Muscle of arm (tissue), 12 donors: Measurements from ENCODE around the gene LCN6. TPM values are rescaled to one million over a fixed set of nuclear protein-coding genes. Genes with fewer than 3 reads are reported as not detected.
A peak's percentile ranks its signal among the peaks of the same experiment; 100 is the strongest.

Experiments
- DNase-seq: peaks from one replicate; pipeline ENCODE4 v3.0.0-alpha.2; 2013
- polyA plus RNA-seq, 12 donors: library from polyadenylated mRNA; unstranded; fragments of 120-200 nt; gene quantifications; one replicate each; pipeline ENCODE4 v1.2.1, GENCODE V29; 2013; ENCODE audit not compliant: insufficient read length in 12 of 12

LCN6 gene
- polyA plus RNA-seq, 12 donors = 0.21 to 0.40 TPM; not detected in 10

DNA sequence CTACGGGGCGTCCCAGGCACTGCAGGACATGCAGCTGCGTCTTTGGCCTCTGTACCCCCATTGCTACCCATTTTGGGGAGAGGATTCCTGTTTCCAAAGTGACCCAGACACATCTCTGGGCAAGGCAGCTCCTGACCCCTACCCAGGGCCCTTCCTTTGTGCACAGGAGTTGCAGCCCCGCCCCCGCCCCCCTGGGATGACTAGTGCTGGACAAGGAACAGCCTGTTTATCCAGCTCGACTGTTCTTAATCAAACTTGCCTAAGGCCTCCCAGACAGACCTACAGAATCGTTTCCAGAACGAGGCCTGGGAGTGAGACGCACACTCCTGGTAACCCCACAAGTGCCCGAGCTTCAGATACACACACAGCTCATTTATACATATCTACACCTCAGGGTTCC is 22.7 kb downstream of the LCN6 start:
- DNase-seq = no peak

DNA sequence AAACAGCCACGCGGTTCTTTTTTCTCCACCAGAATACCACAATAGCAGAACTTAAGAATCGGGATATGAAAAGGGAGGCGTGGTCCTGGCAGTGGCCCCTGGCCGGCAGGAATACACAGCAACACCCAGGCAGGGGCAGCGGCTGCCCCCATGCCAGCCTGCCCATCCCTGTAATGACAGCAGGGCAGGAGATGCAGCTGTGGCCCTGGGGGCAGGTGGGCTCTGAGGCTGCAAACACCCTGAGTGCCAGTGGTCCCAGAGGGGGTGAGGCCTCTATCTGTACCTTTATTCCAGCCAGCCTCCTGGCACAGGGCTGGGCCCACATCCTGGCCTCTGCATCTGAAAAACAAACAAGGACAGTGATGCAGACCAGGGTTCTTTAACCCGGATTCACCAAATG is 23.6 kb downstream of the LCN6 start:
- no peak for DNase-seq

DNA sequence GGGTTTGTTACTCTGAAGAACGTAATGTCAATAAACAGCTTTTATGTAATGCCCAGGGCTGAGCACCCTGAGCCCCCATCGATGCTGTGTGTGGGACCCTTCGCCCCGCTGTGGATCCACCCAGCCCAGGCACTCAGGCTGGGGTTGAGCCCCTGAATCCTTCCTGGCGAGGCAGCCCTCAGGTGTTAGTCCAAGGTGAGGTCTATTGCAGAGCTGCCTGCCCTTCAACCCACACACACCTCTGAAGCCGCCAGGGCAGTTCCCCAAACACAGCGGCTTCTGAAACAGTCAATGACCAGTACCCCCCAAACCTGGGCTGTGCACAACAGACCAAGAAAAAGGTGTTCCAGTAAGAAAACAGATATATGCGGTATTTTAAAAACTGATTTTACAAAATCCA is 24.3 kb downstream of the LCN6 start:
- DNase-seq = no peak

DNA sequence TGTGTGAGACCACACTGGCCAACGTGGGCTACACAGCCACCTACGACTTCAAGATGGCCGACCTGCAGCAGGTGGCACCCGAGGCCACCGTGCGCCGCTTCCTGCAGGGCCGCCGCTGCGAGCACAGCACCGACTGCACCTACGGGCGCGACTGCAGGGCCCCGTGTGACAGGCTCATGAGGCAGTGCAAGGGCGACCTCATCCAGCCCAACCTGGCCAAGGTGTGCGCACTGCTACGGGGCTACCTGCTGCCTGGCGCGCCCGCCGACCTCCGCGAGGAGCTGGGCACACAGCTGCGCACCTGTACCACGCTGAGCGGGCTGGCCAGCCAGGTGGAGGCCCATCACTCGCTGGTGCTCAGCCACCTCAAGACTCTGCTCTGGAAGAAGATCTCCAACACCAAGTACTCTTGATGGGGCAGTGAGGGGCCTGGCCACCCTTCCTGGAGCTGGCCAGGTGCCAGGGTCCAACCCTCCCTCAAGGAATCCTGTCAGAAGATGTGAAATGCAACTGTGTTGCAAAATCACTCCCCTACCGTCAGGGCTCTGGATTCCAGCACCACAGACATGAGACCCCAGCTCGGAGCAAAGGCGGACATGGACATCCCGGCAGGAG is 24.9 kb downstream of the LCN6 start:
- no peak for DNase-seq

DNA sequence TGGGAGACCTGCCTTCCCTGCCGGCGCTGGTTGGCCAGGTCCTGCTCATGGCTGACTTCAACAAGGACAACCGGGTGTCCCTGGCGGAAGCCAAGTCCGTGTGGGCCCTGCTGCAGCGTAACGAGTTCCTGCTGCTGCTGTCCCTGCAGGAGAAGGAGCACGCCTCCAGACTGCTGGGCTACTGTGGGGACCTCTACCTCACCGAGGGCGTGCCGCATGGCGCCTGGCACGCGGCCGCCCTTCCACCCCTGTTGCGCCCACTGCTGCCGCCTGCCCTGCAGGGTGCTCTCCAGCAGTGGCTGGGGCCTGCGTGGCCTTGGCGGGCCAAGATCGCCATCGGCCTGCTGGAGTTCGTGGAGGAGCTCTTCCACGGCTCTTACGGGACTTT is 25.4 kb downstream of the LCN6 start:
- DNase-seq = no peak

DNA sequence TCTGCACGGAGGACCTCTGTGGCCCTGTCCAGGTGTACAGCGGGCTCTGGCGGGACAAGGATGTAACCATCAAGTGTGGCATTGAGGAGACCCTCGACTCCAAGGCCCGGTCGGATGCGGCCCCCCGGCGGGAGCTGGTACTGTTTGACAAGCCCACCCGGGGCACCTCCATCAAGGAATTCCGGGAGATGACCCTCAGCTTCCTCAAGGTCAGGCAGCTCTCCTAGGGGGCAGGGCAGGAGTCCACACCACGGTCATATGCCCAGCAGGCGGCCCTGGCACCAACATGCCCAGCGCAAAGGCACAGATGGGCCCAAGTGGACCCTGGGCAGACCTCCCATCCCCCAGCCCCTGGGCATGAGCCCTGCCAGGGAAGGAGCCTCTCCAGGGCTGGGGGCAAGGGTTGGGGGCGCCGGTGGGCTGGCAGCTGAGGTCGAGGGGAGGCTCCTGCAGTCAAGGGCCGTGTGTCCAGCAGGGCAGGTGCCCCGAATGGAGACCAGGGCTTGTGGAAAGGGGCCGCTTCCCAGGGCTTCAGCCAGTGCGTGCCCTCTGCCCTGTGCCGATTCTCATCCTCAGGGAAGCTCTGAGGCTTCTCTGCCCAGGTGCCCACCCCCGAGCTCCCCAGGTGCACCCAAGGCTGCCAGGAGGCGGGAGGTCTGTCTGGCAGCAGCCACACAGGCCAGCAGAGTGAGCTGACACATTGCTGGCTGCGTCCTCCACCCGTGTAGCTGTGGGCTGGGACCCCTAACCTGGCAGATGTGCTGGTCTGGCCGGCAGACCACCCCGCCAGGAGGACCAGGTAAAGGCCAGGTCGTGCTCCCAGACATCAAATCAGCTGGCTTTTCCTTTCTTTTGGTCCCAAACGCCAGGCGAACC is 26.0 kb downstream of the LCN6 start:
- DNase-seq = no peak

DNA sequence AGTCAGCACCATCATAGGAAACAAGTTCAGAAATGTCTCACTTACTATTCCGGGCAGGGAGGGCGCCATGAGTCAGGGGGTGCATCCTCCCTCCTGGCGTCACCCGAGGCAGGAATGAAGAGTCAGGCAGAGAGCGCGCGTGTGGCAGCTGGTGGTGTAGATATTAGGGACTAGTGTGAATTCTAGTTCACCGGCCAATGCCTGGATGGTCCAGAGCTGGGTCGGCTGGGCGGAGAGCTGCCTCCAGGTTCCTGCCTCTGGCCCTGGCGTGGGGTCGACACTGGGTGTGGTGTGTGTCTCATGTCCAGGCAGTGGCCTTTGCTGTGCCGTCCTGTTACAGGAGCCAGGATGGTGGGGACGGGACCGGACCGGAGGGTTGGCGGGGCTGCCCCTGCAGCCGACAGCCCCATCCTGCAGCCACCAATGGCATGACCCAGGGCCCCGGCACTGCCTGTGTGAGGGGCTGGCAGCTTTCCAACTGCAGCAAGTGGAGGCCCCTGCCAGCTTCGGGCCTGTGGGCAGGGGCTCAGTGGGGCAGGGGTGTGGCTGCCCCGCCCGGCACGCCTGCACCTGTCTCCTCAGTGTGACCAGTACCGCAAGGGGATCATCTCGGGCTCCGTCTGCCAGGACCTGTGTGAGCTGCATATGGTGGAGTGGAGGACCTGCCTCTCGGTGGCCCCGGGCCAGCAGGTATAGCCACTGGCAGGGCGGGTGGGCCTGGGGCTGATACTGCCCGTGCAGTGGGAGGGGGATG is 26.8 kb downstream of the LCN6 start:
- no peak for DNase-seq

DNA sequence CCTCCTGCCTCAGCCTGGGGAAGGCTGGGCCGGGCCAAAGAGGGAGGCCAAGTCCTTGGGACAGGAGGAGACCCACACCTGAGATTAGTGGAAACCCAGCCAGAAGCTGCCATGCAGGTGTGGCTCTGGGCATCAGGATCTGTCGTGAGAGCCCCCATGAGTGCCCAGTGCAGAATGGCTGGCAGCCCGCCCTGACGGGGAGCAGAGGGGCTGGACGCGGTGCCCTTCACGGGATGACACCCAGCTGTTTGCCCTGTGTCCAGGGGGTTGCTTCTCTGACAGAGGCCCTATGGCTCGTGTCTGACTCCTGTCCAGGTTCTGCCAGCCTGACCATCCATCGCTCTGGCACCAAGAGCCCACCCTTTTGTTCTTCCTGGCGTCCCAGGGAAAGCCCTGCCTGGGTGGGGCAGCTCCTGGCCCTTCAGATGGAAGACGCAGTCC is 27.4 kb downstream of the LCN6 start:
- DNase-seq = no peak

DNA sequence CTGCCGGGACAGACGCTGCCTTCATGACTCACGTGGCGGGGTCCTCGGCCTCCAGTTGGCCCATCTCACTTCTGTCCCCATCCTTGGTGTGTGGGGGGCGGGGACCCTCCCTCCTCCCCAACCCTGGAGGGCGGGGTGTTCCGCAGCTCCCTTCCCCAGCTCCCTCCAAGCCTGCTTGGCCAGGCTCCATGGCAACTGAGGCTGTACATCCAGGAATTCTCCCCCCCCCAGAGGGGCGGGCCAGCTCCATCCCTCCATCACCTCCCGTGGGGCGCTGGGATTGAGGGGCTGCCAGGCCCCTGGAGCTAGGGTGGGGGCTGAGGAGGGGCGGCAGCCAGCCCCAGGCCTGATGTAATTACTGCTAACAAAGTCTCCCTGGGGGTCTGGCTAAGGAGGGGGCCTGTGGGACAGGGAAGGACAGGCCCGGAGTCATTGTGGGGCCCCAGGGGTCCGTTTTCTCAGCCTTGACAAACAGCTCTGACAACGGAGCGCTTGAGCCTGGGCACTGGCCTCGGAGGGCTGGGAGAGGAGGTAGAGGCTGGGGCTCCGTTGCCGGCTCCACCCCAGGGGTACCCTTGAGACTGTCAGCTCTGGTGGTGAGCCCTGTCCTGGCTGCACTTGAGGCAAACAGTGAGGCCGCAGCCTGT is 28.0 kb downstream of the LCN6 start:
- DNase-seq = peak; percentile 84

DNA sequence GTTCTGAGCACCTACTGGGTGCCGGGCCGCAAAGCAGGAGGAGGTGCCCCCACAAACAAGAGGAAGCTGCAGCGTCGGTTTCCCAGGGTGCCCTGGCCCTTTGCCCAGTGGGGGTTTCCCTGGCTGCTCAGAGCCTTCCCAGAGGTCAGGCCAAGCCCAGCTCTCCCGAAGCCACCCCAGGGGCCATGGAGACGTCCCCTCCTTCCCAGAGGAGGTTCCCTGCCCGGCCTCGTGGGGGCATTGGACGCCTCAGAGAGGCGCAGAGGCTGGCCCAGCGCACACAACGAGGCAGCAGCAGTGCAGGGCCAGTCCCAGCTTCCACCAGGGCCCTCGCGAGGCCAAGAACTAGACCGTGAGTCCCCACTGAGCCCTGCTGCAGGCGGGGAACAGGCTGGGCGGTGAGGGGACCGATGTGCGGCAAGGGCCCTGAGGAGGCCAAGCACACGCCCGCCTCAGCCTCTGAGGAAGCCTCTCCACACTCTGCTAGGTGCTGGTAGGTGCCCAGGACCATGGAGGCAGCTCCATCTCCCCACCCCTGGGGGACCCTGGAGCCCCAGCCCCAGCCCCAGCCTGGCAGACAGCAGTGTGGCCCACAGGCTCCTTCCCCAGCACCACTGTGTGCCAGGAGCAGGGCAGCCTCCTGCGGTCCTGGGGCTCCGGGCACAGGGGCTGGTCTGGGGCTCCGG is 29.0 kb downstream of the LCN6 start:
- DNase-seq = no peak

DNA sequence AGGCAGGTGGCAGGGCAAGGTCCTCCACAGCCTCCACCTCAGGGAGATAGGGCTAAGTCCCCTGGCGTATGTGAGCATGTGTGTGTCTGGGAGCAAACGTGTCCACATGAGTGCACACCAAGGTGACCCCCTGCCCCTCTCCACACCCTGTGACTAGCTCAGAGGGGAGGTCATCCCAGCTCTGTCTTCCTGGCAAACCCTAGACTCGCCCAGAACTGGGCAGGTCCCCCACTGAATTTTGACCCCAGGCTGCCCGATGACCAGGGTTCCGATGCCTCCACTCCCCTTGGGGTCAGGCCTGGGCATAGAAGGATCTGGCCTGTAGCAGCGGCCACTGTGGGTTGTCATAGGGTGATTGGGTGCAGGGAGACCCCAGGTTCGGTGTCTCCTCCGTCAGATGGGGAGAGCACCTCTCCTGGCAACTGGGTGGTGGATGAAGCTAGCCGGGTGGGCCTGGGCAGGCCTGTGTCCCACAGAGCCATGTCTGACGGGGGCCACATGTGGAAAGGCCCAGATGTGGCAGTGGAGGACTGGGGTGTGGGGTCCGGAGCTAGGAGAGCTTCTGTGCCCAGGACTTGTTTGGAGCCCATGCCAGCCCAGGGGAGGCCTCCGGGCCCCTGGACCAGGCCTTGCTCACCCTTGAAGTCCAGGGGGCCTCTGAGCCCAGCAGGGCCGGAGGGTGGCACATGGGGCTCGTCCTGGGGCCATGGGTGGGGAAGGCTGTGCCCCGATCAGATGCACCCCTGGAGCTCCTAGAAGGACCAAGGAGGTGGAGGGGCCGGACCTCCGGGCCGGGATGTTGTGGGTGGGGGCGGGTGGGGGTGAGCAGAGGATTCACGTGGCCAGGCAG is 29.8 kb downstream of the LCN6 start:
- no peak for DNase-seq

DNA sequence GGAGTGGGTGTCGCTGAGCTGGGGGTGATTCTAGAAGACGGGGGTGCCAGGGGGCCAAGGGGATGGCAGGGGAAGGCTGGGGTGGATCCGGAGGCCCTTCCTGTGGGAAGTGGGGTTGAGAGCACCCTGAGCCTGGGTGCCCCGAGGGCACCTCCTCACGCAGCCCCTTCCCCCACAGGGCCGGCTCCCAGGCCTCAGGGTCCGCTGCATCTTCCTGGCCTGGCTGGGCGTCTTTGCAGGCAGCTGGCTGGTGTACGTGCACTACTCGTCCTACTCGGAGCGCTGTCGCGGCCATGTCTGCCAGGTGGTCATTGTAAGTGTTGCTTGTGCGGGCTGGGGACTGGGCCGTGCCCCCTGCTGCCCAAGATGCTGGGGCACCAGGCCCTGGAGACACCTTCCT is 30.9 kb downstream of the LCN6 start:
- DNase-seq = no peak

DNA sequence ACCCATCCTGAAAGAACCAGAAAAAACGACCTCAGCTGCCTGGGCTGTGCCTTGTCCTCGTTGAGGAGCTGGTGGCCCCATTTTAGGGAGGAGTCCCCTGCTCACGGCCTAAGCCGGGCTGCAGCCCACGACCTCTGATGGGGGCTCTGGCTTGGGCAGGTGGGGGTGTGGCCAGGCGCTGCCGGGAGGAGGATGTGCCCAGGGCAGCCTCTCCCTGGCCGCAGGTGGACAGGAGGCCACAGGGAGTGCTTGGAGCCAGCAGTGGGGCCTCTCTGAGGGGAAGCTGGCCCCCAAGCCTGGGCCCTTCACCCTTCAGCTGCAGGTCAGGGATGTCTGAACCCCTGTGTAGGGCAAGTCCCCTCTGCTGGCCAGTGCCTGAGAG is 33.4 kb downstream of the LCN6 start:
- DNase-seq = no peak

DNA sequence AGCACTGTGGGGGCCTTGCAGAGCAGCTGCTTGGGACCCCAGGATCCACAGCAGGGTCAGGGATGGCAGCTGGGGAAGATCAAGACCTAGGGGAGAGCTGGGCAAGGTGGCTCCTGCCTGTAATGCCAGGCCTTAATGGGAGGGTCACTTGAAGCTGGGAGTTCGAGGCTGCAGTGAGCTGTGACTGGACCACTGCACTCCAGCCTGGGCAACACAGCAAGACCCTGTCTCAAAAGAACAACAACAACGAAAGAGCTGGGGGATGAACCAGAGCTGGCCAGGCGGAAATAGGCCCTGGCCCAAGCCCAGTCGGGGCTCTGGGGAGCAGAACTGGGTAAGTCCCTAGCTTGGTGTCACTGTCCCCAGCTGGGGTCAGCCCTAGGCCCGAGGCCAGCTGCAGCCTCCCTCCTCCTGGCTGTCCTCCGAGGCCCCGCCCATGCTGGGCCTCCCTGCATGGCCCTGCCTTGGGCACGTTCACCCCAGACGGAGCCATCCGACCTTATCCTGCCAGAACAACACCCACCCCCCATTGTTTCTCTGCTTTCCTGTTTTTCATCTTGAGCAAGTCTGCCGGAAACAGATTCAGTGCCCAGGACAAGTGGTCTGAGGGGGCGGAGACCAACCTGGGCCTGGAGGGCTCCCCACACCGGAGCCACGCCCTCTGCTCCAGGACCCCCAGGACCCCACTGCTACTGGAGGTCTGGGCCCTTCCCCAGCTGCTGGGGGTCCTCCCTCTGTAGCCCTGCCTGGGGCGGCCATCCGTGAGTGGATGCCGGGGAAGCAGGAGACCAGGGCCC is 34.0 kb downstream of the LCN6 start:
- no peak for DNase-seq

DNA sequence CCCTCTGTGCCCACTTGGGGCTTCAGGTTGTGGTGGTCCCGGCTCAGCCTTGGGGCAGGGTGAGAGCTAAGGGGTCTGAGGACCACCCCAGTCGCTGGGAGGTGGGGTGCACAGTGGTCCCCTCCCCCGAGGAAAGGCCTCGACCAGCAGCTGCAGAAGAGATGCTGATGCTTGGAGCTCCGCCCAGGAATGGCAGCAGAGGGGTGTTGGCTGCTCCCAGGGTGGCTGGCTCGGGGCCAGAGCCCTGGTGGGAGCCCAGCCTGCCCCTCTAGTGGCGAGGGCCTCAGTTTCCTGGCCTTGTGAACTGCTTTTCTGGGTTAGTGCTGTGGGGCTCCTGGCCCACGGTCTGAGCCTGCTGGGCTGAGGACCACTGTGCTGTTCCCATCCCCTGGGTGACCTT is 34.8 kb downstream of the LCN6 start:
- no peak for DNase-seq

DNA sequence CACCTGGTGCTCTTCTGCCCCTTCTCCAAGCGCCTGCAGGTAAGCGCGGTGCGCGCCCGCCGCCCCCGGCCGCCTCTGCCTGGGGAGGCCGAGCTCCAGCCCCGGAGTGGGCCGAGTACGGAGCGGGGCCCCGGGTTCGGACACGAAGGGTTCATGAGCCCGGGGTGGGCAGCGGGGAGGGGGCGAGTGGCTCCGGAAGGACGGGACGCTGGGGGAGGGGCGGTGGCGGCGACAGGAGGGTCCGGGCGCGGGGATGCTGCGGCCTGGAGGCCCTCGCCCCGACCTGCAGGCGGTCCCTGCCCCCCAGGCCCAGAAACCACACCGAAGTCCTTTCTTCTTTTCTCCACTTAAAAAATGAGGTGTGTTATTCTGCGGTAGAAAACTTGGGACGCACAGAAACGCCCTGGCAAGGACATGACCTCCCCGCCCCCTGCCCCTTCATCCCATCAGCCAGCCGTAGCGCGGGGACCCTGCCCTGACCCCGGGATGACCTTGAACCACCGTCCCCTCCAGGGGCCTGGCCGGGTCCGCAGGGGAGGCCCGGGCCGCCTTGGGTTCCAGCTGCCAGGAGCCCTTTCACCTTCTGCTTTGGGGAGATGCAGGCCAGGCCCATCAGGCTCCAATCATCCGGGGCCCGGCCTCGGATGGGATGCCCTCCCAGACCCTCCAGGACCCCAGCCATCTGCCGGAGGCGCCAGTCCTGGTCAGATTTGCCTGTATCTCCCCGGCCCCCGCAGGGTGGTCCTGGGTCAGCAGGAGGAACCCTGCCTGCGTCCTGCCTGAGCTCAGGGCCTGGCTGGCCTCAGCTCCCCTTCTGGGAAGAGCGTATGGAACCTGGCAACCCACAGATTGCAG is 35.4 kb downstream of the LCN6 start:
- DNase-seq = no peak

DNA sequence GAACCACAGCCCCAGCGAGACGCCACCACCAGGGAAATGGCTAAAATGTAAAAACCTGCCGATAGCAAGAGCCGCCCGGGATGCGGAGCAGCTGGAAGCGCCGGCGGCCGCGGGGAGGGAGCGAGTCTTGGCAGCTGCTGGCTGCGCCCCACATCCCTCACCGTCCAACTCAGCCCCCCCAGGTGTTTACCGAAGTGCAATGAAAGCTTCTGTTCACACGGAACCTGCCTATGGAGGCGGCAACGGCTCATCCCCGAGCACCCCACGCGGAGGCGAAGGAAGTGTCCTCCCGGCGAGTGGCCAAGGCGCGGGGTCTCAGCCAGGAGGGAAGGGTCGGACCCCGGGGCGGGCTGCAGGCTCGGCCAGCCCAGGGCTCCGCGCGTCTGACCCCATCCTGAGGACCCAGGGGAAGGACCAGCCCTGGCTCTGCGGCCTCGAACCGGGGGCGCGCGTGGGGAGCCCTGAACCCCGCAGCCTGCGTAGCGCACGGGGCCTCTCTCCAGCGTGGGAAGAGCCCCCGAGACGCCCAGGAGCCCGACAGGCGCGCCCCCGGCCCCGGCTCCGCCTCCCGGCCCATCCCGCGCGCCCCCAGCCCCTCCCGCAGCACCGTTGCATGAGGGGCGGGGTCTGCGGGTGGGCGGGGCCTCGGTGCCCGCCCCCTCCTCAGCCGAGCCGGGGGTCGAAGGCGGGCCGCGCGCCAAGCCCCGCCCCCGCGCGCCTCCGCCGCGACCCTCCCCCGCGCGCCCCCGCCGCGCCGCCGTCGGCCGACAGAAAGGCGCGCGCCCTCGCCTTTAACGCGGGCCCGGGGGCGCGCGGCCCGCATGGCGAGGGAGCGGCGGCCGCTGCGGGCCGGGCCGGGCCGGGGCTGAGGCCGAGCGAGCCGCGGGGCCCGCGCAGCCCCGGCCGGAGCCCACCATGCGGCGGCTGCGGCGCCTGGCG is 36.3 kb downstream of the LCN6 start, which contains the start of gene DIPK1B:
TSS of gene DIPK1B (plus strand) at position 822 of the 939 bp plus-strand sequence. CDS start at position 916, 94 bp downstream.
- no peak for DNase-seq
